PC-3 (cell line): Measurements from ENCODE around the gene MMAA. TPM values are rescaled to one million over a fixed set of nuclear protein-coding genes. Genes with fewer than 3 reads are reported as not detected.
A peak's percentile ranks its signal among the peaks of the same experiment; 100 is the strongest.

ENCODE experiments used
- ATAC-seq: fragments of 200-7000 bp; cut with Tn5 transposase; 2 replicates; pipeline ENCODE4 v1.9.1; 2020; ENCODE audit warnings: mild to moderate bottlenecking, moderate library complexity
- BruUV-seq: library from RNA; stranded (reverse); fragments of 400-500 nt; replicated peaks from 2 replicates; lab custom pipeline; 2021; lab: Mats Ljungman, UMichigan
- CTCF ChIA-PET: fragments of 300-600 bp; sonication (Branson Sonifier 250); formaldehyde crosslinking; loops from one replicate; lab custom pipeline; 2022; ENCODE audit warnings: antibody characterized with exemption; lab: Charles Lee
- POLR2A ChIA-PET: fragments of 300-600 bp; sonication (Branson Sonifier 250); formaldehyde crosslinking; loops from one replicate; lab custom pipeline; 2022; ENCODE audit warnings: antibody characterized with exemption; ENCODE audit not compliant: unreplicated experiment; lab: Charles Lee
- DNase-seq: peaks from one replicate; pipeline ENCODE4 v3.0.0-alpha.2; 2015
- H2AFZ ChIP-seq: fragments of 300-600 bp; sonication (generic); 2 replicates; pipeline ENCODE4 v1.6.0; 2016; ENCODE audit warnings: antibody characterized with exemption, low read length
- H3F3A ChIP-seq: fragments of 300-600 bp; sonication (generic); one replicate; pipeline ENCODE4 v1.6.0; 2017; ENCODE audit warnings: antibody characterized with exemption, low read length, control low read depth, mild to moderate bottlenecking; ENCODE audit not compliant: unreplicated experiment
- H3K27ac ChIP-seq: fragments of 300-600 bp; sonication (generic); 2 replicates; pipeline ENCODE4 v1.5.1; 2016; ENCODE audit warnings: mild to moderate bottlenecking, low read length
- H3K27me3 ChIP-seq: fragments of 300-600 bp; sonication (generic); 2 replicates; pipeline ENCODE4 v1.6.1; 2016; ENCODE audit warnings: low read length, mixed read lengths
- H3K36me3 ChIP-seq: fragments of 300-600 bp; sonication (generic); 2 replicates; pipeline ENCODE4 v1.6.1; 2016; ENCODE audit warnings: low read depth, mixed run types, low read length, mixed read lengths
- H3K4me1 ChIP-seq: fragments of 300-600 bp; sonication (generic); 2 replicates; pipeline ENCODE4 v1.5.1; 2016; ENCODE audit warnings: low read length; ENCODE audit not compliant: insufficient read depth
- H3K4me2 ChIP-seq: fragments of 300-600 bp; sonication (generic); 2 replicates; pipeline ENCODE4 v1.6.0; 2016; ENCODE audit warnings: low read length
- H3K4me3 ChIP-seq: fragments of 300-600 bp; sonication (generic); 2 replicates; pipeline ENCODE4 v1.5.1; 2016; ENCODE audit warnings: mild to moderate bottlenecking, low read length, mixed read lengths
- H3K79me2 ChIP-seq: fragments of 300-600 bp; sonication (generic); 2 replicates; pipeline ENCODE4 v1.6.1; 2017; ENCODE audit warnings: low read length, mixed read lengths
- H3K9ac ChIP-seq: fragments of 300-600 bp; sonication (generic); 2 replicates; pipeline ENCODE4 v1.6.0; 2016; ENCODE audit warnings: mild to moderate bottlenecking, low read length
- H3K9me2 ChIP-seq: fragments of 300-600 bp; sonication (generic); replicated peaks from 2 replicates; pipeline ENCODE4 v1.6.1; 2016; ENCODE audit warnings: mixed run types, low read length, mixed read lengths
- H3K9me3 ChIP-seq: fragments of 300-600 bp; sonication (generic); 2 replicates; pipeline ENCODE4 v1.6.1; 2016; ENCODE audit warnings: low read length, mixed read lengths
- H4K20me1 ChIP-seq: fragments of 300-600 bp; sonication (generic); 2 replicates; pipeline ENCODE4 v1.6.1; 2016; ENCODE audit warnings: low read length, mixed read lengths
- EZH2 ChIP-seq: fragments of 300-600 bp; sonication (generic); IDR thresholded peaks from one replicate; pipeline ENCODE4 v1.6.1; 2017; ENCODE audit warnings: antibody characterized with exemption, mild to moderate bottlenecking, low read length; ENCODE audit not compliant: unreplicated experiment
- EZH2phosphoT487 ChIP-seq: fragments of 300-600 bp; sonication (generic); IDR thresholded peaks from 2 replicates; pipeline ENCODE4 v1.6.1; 2018; ENCODE audit warnings: mild to moderate bottlenecking, antibody characterized with exemption, low read length, borderline replicate concordance
- intact Hi-C: fragments of 100-400 bp; cut with micrococcal nuclease; formaldehyde crosslinking; loops from 2 replicates; pipeline ENCODE4 v1.9.0; 2023
- total RNA-seq: library from RNA; depleted of rRNA; stranded (reverse); fragments of >200 nt; gene quantifications from 2 replicates; pipeline ENCODE4 v1.2.3, GENCODE V29; 2014
- TF ChIP-seq, protein P1 (sequence below): fragments of 300-600 bp; sonication (generic); conservative IDR thresholded peaks from 2 replicates; pipeline ENCODE4 v1.5.1; 2017; ENCODE audit warnings: antibody characterized with exemption, low read depth, mild to moderate bottlenecking, low read length

MMAA gene
- total RNA-seq, 1 experiment from 2014 or later: 5.3 TPM

DNA sequence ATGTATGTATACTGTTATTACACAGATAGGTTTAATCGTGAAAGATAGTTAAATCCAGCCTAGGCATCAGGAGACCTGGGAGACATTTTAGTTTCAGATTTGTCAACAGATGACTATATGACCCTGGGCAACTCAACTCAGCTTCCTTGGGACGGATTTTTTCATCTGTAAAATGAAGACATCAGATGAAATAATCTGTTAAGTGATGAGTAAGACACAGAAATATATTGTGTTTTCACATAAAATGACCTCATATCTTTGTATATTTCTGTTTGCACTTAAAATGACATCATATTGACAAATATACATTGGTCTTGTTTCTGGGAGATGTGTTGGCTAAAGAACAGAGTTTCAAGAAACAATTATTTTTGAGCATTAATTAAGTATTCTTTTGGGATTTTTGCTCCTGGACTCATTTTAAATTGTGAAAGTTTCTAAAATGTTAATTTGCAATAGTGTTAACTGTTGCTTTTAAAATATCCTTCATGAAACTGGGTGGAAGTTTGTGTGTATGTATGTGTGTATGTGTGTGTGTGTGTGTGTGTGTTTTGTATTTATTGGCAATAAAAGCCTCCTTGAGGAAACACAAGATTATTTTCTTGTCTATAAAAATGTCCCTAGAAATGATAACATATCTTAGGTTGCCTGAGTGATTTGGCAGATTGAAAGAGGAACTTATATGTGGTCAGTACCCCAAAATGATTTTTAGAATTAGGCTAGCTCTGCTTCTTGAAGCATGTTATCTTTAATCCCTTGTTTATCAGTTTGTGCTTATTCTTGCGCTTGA, 29.1 kb upstream of the MMAA start:
- Histone ChIP-seq H2AFZ (no peak overlapping the region), H3K9me3 (no peaks in the 10 kb centered on the region), H3K9ac (no peak overlapping the region), H3K4me2 (no peak overlapping the region), H3K27ac (0 out of 2 replicates have a peak overlapping the region, but pooled peaks have one; percentile 17), H3F3A (no peaks in the 10 kb centered on the region), H3K27me3 (no peaks in the 10 kb centered on the region), H3K79me2 (no peaks in the 10 kb centered on the region), H3K36me3 (no peaks in the 10 kb centered on the region), H4K20me1 (no peaks in the 10 kb centered on the region), H3K9me2 (no peaks in the 10 kb centered on the region), H3K4me3 (no peak overlapping the region), H3K4me1 (no peaks in the 10 kb centered on the region)
- BruUV-seq: no TSS peak
- CTCF ChIA-PET: no interaction called here
- ATAC-seq: peak; percentile 83
- POLR2A ChIA-PET: no interaction called here
- peak; percentile 50 for DNase-seq
- TF ChIP-seq EZH2phosphoT487: no peak
- TF ChIP-seq EZH2: no peak
- TF ChIP-seq, protein P1, sequence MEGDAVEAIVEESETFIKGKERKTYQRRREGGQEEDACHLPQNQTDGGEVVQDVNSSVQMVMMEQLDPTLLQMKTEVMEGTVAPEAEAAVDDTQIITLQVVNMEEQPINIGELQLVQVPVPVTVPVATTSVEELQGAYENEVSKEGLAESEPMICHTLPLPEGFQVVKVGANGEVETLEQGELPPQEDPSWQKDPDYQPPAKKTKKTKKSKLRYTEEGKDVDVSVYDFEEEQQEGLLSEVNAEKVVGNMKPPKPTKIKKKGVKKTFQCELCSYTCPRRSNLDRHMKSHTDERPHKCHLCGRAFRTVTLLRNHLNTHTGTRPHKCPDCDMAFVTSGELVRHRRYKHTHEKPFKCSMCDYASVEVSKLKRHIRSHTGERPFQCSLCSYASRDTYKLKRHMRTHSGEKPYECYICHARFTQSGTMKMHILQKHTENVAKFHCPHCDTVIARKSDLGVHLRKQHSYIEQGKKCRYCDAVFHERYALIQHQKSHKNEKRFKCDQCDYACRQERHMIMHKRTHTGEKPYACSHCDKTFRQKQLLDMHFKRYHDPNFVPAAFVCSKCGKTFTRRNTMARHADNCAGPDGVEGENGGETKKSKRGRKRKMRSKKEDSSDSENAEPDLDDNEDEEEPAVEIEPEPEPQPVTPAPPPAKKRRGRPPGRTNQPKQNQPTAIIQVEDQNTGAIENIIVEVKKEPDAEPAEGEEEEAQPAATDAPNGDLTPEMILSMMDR: no peak
- intact Hi-C loops: no loop called here

DNA sequence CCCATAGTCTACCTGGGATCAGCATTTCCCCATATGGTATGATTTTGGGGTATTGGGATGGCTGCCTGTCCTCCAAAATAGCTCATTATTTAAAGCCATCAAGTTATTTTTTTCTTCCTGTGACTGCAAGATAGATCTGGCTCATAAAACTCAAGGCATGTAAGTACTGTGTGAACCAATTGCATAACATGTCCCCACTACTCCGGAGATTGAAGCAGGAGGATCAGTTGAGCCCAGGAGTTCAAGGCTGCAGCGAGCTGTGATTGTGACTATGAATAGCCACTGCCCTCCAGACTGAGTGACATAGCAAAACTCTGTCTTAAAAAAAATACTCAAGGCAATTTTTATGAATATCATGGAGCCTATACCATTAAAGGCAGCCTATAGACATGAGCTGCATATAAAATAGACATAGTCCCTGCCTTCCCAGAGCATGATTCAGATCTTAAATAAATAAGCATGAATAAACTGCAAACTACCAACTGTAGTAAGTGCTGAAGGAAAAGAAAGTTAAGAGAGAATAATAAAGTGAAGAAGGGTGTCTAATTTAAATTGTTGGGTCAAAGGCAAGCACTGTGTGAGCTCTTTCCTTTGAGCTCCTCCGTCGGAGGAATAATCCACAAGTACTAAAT, 16.9 kb upstream of the MMAA start:
- intact Hi-C loops: loop anchor here (5.0 kb wide), 1 partner anchor 100 kb away; no protein-coding TSS in a partner anchor
- Histone ChIP-seq H3K27ac (no peak overlapping the region), H4K20me1 (no peaks in the 10 kb centered on the region), H2AFZ (no peak overlapping the region), H3K9me3 (no peaks in the 10 kb centered on the region), H3K36me3 (no peaks in the 10 kb centered on the region), H3K4me3 (no peak overlapping the region), H3K4me2 (peak overlapping the region; percentile 40), H3K27me3 (no peaks in the 10 kb centered on the region), H3K9ac (no peak overlapping the region), H3K9me2 (no peaks in the 10 kb centered on the region), H3K4me1 (peaks cover 24% of the 10 kb centered on the region), H3F3A (no peaks in the 10 kb centered on the region), H3K79me2 (no peaks in the 10 kb centered on the region)
- ATAC-seq (peak; percentile 96), DNase-seq (peak; percentile 51)
- TF ChIP-seq, protein P1: no peak
- TF ChIP-seq EZH2phosphoT487 (no peak), EZH2 (no peak)
- ChIA-PET CTCF (no interaction called here), POLR2A (no interaction called here)
- no TSS peak for BruUV-seq
